ENCODE results near the gene CADPS2. TPM values are rescaled to one million over a fixed set of nuclear protein-coding genes. Genes with fewer than 3 reads are reported as not detected.

CADPS2 gene
- total RNA-seq, 2 donors from 2014 or later, result 16.4 to 32.5 TPM

GRCh38 chr7:122448893-122449589 lies 437.2 kb downstream of the CADPS2 start:
- H3K27ac ChIP-seq, result no peak overlapping the region
- no peaks in the 10 kb centered on the region for H3K9me3 ChIP-seq
- no peaks in the 10 kb centered on the region for H3K36me3 ChIP-seq
- no peak overlapping the region for H3K4me3 ChIP-seq
- H3K4me1 ChIP-seq (ENCODE audit: control insufficient read depth in 1 of 2, low read depth in 2 of 2), result no peaks in the 10 kb centered on the region
- DNase-seq (ENCODE audit: low spot score) (no peak), ATAC-seq (ENCODE audit: insufficient number of reproducible peaks, low FRiP score, low read depth) (no peak)
- TF ChIP-seq CTCF (IDR thresholded peaks at IDR 0.05), result no peak
- H3K27me3 ChIP-seq (replicated peaks; ENCODE audit: insufficient read depth), result no peaks in the 10 kb centered on the region

- Histone ChIP-seq H3K27me3 (replicated peaks; ENCODE audit: insufficient read depth) (no peaks in the 10 kb centered on the region), H3K27ac (no peak overlapping the region), H3K36me3 (no peaks in the 10 kb centered on the region), H3K4me3 (no peak overlapping the region), H3K4me1 (ENCODE audit: control insufficient read depth in 1 of 2, low read depth in 2 of 2) (no peaks in the 10 kb centered on the region), H3K9me3 (no peaks in the 10 kb centered on the region)
- no peak for TF ChIP-seq CTCF (IDR thresholded peaks at IDR 0.05)
- DNase-seq (ENCODE audit: low spot score), result no peak
- ATAC-seq (ENCODE audit: insufficient number of reproducible peaks, low FRiP score, low read depth), result no peak
Measured at GRCh38 chr7:122442929-122443328, 443.3 kb downstream of the CADPS2 start.

DNA sequence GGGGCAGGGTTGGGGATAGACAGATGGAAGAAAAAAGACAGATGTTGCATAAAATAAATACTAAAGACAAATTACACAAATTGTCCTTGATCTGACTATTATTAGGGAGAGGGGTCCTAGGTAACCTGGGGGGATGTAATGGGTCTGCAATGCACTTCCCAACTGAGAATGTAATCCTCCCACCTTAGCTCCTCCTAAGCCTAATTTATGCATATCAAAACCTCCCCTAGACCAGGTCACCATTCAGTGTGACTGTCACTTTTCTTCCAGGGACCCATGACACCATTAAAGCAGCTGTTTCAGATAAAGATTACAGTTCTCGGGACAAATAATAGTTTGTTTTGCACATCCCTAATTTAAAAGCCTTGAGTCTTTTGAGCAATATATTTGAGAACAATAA lies 447.8 kb downstream of the CADPS2 start:
- ATAC-seq (ENCODE audit: insufficient number of reproducible peaks, low FRiP score, low read depth), result no peak

GRCh38 chr7:122438006-122438405 lies 448.3 kb downstream of the CADPS2 start:
- H3K9me3 ChIP-seq, result no peaks in the 10 kb centered on the region
- no peaks in the 10 kb centered on the region for H3K27me3 ChIP-seq (replicated peaks; ENCODE audit: insufficient read depth)
- H3K27ac ChIP-seq, result no peak overlapping the region
- no peak for ATAC-seq (ENCODE audit: insufficient number of reproducible peaks, low FRiP score, low read depth)
- no peak for DNase-seq (ENCODE audit: low spot score)
- H3K4me3 ChIP-seq, result no peak overlapping the region
- H3K36me3 ChIP-seq, result no peaks in the 10 kb centered on the region
- no peak for TF ChIP-seq CTCF (IDR thresholded peaks at IDR 0.05)
- no peaks in the 10 kb centered on the region for H3K4me1 ChIP-seq (ENCODE audit: control insufficient read depth in 1 of 2, low read depth in 2 of 2)

More for the DNA sequence above, 447.8 kb downstream of the CADPS2 start:
- TF ChIP-seq CTCF (IDR thresholded peaks at IDR 0.05), result no peak
- H3K4me3 ChIP-seq, result no peak overlapping the region
- H3K36me3 ChIP-seq, result no peaks in the 10 kb centered on the region
- H3K4me1 ChIP-seq (ENCODE audit: control insufficient read depth in 1 of 2, low read depth in 2 of 2), result no peaks in the 10 kb centered on the region
- H3K9me3 ChIP-seq, result no peaks in the 10 kb centered on the region
- DNase-seq (ENCODE audit: low spot score), result no peak
- H3K27ac ChIP-seq, result no peak overlapping the region
- no peaks in the 10 kb centered on the region for H3K27me3 ChIP-seq (replicated peaks; ENCODE audit: insufficient read depth)

GRCh38 chr7:122433765-122434164 lies 452.5 kb downstream of the CADPS2 start:
- DNase-seq (ENCODE audit: low spot score), result no peak
- no peaks in the 10 kb centered on the region for H3K27me3 ChIP-seq (replicated peaks; ENCODE audit: insufficient read depth)
- no peaks in the 10 kb centered on the region for H3K36me3 ChIP-seq
- ATAC-seq (ENCODE audit: insufficient number of reproducible peaks, low FRiP score, low read depth), result no peak
- no peak overlapping the region for H3K27ac ChIP-seq
- H3K4me1 ChIP-seq (ENCODE audit: control insufficient read depth in 1 of 2, low read depth in 2 of 2), result peaks cover 0 to 3% of the 10 kb centered on the region in 2 donors
- no peak overlapping the region for H3K4me3 ChIP-seq
- TF ChIP-seq CTCF (IDR thresholded peaks at IDR 0.05), result no peak
- no peaks in the 10 kb centered on the region for H3K9me3 ChIP-seq
